ENCODE results near the gene UCHL3. TPM values are rescaled to one million over a fixed set of nuclear protein-coding genes. Genes with fewer than 3 reads are reported as not detected.

UCHL3 gene
- total and polyA plus RNA-seq, 3 donors from 2014 or later: 31.1 to 100 (median 49.1) TPM

DNA sequence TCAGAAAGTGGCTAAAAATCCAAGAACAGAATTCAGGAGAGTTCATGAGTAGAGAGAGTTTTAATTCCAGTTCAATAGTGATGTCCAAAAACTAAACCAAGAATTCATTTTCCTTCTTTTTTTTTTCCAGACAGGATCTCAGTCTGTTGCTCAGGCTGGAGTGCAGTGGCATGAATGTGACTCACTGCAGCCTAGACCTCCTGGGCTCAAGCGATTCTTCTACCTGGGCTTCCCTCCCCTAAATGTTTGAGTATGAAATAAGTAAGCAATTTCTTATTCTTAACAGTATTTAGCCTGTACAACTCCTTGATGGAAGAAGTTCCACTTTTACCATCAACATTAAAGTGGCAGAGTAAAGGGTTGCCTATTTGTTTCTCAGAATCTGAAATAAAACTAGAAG, 15.7 kb upstream of the UCHL3 start:
- no peaks in the 10 kb centered on the region for H3K27me3 ChIP-seq
- H3K27ac ChIP-seq: no peak overlapping the region
- no peaks in the 10 kb centered on the region for H3K9me3 ChIP-seq
- intact Hi-C loops (cut with DNase I; ENCODE audit: low total_unique reads): no loop called here
- WGBS, 2 donors: 94 to 100% methylated on average over 1 of the region's 1 CpG
- H3K4me3 ChIP-seq: no peak overlapping the region
- no peak for TF ChIP-seq POLR2A (IDR thresholded peaks at IDR 0.05)
- TF ChIP-seq, protein P1, sequence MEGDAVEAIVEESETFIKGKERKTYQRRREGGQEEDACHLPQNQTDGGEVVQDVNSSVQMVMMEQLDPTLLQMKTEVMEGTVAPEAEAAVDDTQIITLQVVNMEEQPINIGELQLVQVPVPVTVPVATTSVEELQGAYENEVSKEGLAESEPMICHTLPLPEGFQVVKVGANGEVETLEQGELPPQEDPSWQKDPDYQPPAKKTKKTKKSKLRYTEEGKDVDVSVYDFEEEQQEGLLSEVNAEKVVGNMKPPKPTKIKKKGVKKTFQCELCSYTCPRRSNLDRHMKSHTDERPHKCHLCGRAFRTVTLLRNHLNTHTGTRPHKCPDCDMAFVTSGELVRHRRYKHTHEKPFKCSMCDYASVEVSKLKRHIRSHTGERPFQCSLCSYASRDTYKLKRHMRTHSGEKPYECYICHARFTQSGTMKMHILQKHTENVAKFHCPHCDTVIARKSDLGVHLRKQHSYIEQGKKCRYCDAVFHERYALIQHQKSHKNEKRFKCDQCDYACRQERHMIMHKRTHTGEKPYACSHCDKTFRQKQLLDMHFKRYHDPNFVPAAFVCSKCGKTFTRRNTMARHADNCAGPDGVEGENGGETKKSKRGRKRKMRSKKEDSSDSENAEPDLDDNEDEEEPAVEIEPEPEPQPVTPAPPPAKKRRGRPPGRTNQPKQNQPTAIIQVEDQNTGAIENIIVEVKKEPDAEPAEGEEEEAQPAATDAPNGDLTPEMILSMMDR (IDR thresholded peaks at IDR 0.05): no peak
- no peak for DNase-seq
- no peaks in the 10 kb centered on the region for H3K36me3 ChIP-seq (ENCODE audit: low read depth, missing control alignments)
- H3K4me1 ChIP-seq: peaks cover 5% of the 10 kb centered on the region

- WGBS, 2 donors: 0 to 1% methylated on average over 47 to 51 of the region's 51 CpGs
- Histone ChIP-seq H3K4me3 (peak within 1 kb of the TSS; percentile 69 to 88), H3K27ac (peak within 1 kb of the TSS; percentile 46 to 55), H3K4me1 (peaks cover 10% of the 10 kb centered on the region), H3K9me3 (no peaks in the 10 kb centered on the region), H3K36me3 (ENCODE audit: low read depth, missing control alignments) (no peaks in the 10 kb centered on the region), H3K27me3 (no peaks in the 10 kb centered on the region)
- intact Hi-C loops (cut with DNase I; ENCODE audit: low total_unique reads): no loop called here
- no peak for TF ChIP-seq POLR2A (IDR thresholded peaks at IDR 0.05)
- TF ChIP-seq, protein P1 (IDR thresholded peaks at IDR 0.05): peak; percentile 52 to 67 (median 54)
- peak; percentile 85 for DNase-seq
Observed at GRCh38 chr13:75537401-75538365, 11.9 kb upstream of the UCHL3 start, which contains the start of gene COMMD6. Gene COMMD6 (minus strand): TSS chr13:75537841. CDS start chr13:75537805, 36 bp downstream.

- no peak overlapping the region for H3K27ac ChIP-seq
- H3K27me3 ChIP-seq: no peaks in the 10 kb centered on the region
- 85 to 93% methylated on average over 4 of the region's 4 CpGs for WGBS, 2 donors
- H3K4me3 ChIP-seq: no peak overlapping the region
- no peaks in the 10 kb centered on the region for H3K9me3 ChIP-seq
- H3K36me3 ChIP-seq (ENCODE audit: low read depth, missing control alignments): no peaks in the 10 kb centered on the region
- H3K4me1 ChIP-seq: peaks cover 10% of the 10 kb centered on the region
- DNase-seq: no peak
- intact Hi-C loops (cut with DNase I; ENCODE audit: low total_unique reads): no loop called here
- TF ChIP-seq, protein P1 (IDR thresholded peaks at IDR 0.05): no peak
- TF ChIP-seq POLR2A (IDR thresholded peaks at IDR 0.05): no peak
Observed at GRCh38 chr13:75541287-75541686, 8.3 kb upstream of the UCHL3 start.

DNA sequence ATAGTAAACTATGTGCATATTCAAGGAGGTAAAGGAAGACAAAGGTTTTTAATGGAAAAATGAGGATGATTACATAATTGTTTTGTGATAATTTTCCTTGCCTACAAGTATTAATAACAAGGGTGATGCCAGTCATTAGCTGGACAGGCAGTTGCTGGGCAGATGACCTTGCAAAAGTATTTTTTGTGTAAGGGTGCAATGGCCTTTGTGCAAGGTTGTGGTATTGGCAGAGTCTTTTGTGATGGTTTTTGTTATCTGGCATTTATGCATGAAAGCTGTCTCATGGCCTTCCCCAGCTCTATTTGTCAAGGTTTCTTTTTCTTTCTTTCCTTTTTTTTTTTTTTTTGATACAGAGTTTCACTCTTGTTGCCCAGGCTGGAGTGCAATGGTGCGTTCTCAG, 7.6 kb upstream of the UCHL3 start:
- peaks cover 7% of the 10 kb centered on the region for H3K4me1 ChIP-seq
- TF ChIP-seq POLR2A (IDR thresholded peaks at IDR 0.05): no peak
- TF ChIP-seq, protein P1 (IDR thresholded peaks at IDR 0.05): no peak
- no peaks in the 10 kb centered on the region for H3K27me3 ChIP-seq
- H3K27ac ChIP-seq: no peak overlapping the region
- no peak for DNase-seq
- no peaks in the 10 kb centered on the region for H3K36me3 ChIP-seq (ENCODE audit: low read depth, missing control alignments)
- H3K4me3 ChIP-seq: no peak overlapping the region
- WGBS, 2 donors: 70 to 73% methylated on average over 1 of the region's 1 CpG
- intact Hi-C loops (cut with DNase I; ENCODE audit: low total_unique reads): no loop called here
- no peaks in the 10 kb centered on the region for H3K9me3 ChIP-seq

All from testis (tissue), 3 donors.